ENCODE data around the gene SMPDL3B.

The SMPDL3B gene

GRCh38 chr1:27941671-27942540 lies 7.1 kb downstream of the SMPDL3B start:
- no peak for DNase-seq

- no peak for DNase-seq
These were observed 10.2 kb downstream of the SMPDL3B start for GRCh38 chr1:27945020-27945419.

- no peak for DNase-seq
These were observed 14.2 kb downstream of the SMPDL3B start for GRCh38 chr1:27949027-27949426.

GRCh38 chr1:27951396-27951795 lies 16.6 kb downstream of the SMPDL3B start:
- no peak for DNase-seq

- DNase-seq: no peak
These were observed 17.3 kb downstream of the SMPDL3B start for GRCh38 chr1:27952147-27952546.

GRCh38 chr1:27954186-27954585 lies 19.4 kb downstream of the SMPDL3B start:
- no peak for DNase-seq

GRCh38 chr1:27955076-27955475 lies 20.3 kb downstream of the SMPDL3B start:
- no peak for DNase-seq

GRCh38 chr1:27956761-27957160 lies 22.0 kb downstream of the SMPDL3B start:
- DNase-seq: no peak

GRCh38 chr1:27957655-27958054 lies 22.9 kb downstream of the SMPDL3B start:
- no peak for DNase-seq

GRCh38 chr1:27958513-27958912 lies 23.7 kb downstream of the SMPDL3B start:
- no peak for DNase-seq

- peak; percentile 35 for DNase-seq
These were observed 25.2 kb downstream of the SMPDL3B start, which contains the start of gene XKR8 for GRCh38 chr1:27959792-27960603. XKR8 (plus strand) TSS chr1:27959973; CDS start chr1:27960070, 97 bp downstream.

- no peak for DNase-seq
These were observed 26.2 kb downstream of the SMPDL3B start for GRCh38 chr1:27960762-27961645.

- DNase-seq: no peak
These were observed 26.9 kb downstream of the SMPDL3B start for GRCh38 chr1:27961646-27962221.

- no peak for DNase-seq
These were observed 28.6 kb downstream of the SMPDL3B start for GRCh38 chr1:27963393-27963792.

- DNase-seq: no peak
These were observed 31.8 kb downstream of the SMPDL3B start for GRCh38 chr1:27966402-27967105.

- no peak for DNase-seq
These were observed 32.5 kb downstream of the SMPDL3B start for GRCh38 chr1:27967106-27967883.

- DNase-seq: no peak
These were observed 33.2 kb downstream of the SMPDL3B start for GRCh38 chr1:27967884-27968466.

- DNase-seq: no peak
These were observed 33.9 kb downstream of the SMPDL3B start for GRCh38 chr1:27968692-27969091.

- DNase-seq: no peak
These were observed 35.6 kb downstream of the SMPDL3B start for GRCh38 chr1:27970401-27970800.

GRCh38 chr1:27971674-27972073 lies 36.9 kb downstream of the SMPDL3B start:
- peak; percentile 78 for DNase-seq

GRCh38 chr1:27972141-27972540 lies 37.3 kb downstream of the SMPDL3B start:
- DNase-seq: no peak
